ENCODE results near the gene OR2A1.
"Not testable (repeated sequence)": the region's sequence is repeated elsewhere in the genome, so short reads cannot be mapped to it uniquely, and the experiment has no call there.

The OR2A1 gene

GRCh38 chr7:144311872-144312469 lies at the start of gene OR2A1:
Gene OR2A1 (plus strand): TSS chr7:144312419. CDS start chr7:144318125, 5,706 bp downstream.
- DNase-seq (ENCODE audit: low spot score), result not testable (repeated sequence)

- not testable (repeated sequence) for DNase-seq (ENCODE audit: low spot score)
Measured at GRCh38 chr7:144264692-144265091, 47.5 kb upstream of the OR2A1 start, which contains the start of gene OR2A7. Gene OR2A7 (minus strand): TSS chr7:144264792. CDS start chr7:144259628, 5,164 bp downstream.

GRCh38 chr7:144269188-144269587 lies 43.0 kb upstream of the OR2A1 start, which contains the start of gene CTAGE8:
Gene CTAGE8 (minus strand): TSS chr7:144269288. CDS start chr7:144269250, 38 bp downstream.
- not testable (repeated sequence) for DNase-seq (ENCODE audit: low spot score)

- not testable (repeated sequence) for DNase-seq (ENCODE audit: low spot score)
Measured at GRCh38 chr7:144275281-144275680, 36.9 kb upstream of the OR2A1 start.

GRCh38 chr7:144280010-144280409 lies 32.2 kb upstream of the OR2A1 start:
- not testable (repeated sequence) for DNase-seq (ENCODE audit: low spot score)

- DNase-seq (ENCODE audit: low spot score), result not testable (repeated sequence)
Measured at GRCh38 chr7:144281981-144282380, 30.2 kb upstream of the OR2A1 start.

- DNase-seq (ENCODE audit: low spot score), result not testable (repeated sequence)
Measured at GRCh38 chr7:144282490-144282889, 29.7 kb upstream of the OR2A1 start.

- DNase-seq (ENCODE audit: low spot score), result not testable (repeated sequence)
Measured at GRCh38 chr7:144283716-144284115, 28.5 kb upstream of the OR2A1 start.

- not testable (repeated sequence) for DNase-seq (ENCODE audit: low spot score)
Measured at GRCh38 chr7:144287171-144287784, 24.9 kb upstream of the OR2A1 start.

- DNase-seq (ENCODE audit: low spot score), result not testable (repeated sequence)
Measured at GRCh38 chr7:144291607-144292006, 20.6 kb upstream of the OR2A1 start.

- not testable (repeated sequence) for DNase-seq (ENCODE audit: low spot score)
Measured at GRCh38 chr7:144292384-144293161, 19.6 kb upstream of the OR2A1 start.

- not testable (repeated sequence) for DNase-seq (ENCODE audit: low spot score)
Measured at GRCh38 chr7:144293794-144294499, 18.3 kb upstream of the OR2A1 start.

- DNase-seq (ENCODE audit: low spot score), result not testable (repeated sequence)
Measured at GRCh38 chr7:144302578-144303303, 9.5 kb upstream of the OR2A1 start.

- not testable (repeated sequence) for DNase-seq (ENCODE audit: low spot score)
Measured at GRCh38 chr7:144303607-144304006, 8.6 kb upstream of the OR2A1 start.

- not testable (repeated sequence) for DNase-seq (ENCODE audit: low spot score)
Measured at GRCh38 chr7:144305156-144305555, 7.1 kb upstream of the OR2A1 start.

- not testable (repeated sequence) for DNase-seq (ENCODE audit: low spot score)
Measured at GRCh38 chr7:144309702-144310101, 2.5 kb upstream of the OR2A1 start.

- not testable (repeated sequence) for DNase-seq (ENCODE audit: low spot score)
Measured at GRCh38 chr7:144311218-144311617, 1.0 kb upstream of the OR2A1 start.

- not testable (repeated sequence) for DNase-seq (ENCODE audit: low spot score)
Measured at GRCh38 chr7:144317537-144317936, 5.3 kb downstream of the OR2A1 start.

GRCh38 chr7:144319547-144319946 lies 7.3 kb downstream of the OR2A1 start:
- not testable (repeated sequence) for DNase-seq (ENCODE audit: low spot score)

GRCh38 chr7:144321677-144322206 lies 9.5 kb downstream of the OR2A1 start:
- DNase-seq (ENCODE audit: low spot score), result not testable (repeated sequence)

GRCh38 chr7:144323359-144323758 lies 11.1 kb downstream of the OR2A1 start:
- not testable (repeated sequence) for DNase-seq (ENCODE audit: low spot score)
